GM19372 (cell line): ENCODE results near the gene CHSY3.

Experiments used
- ATAC-seq: cut with Tn5 transposase; IDR thresholded peaks from one replicate; pipeline ENCODE4 v1.9.1; 2021; ENCODE audit warnings: mild to moderate bottlenecking, low read depth, moderate library complexity; ENCODE audit not compliant: unreplicated experiment

Gene CHSY3

DNA sequence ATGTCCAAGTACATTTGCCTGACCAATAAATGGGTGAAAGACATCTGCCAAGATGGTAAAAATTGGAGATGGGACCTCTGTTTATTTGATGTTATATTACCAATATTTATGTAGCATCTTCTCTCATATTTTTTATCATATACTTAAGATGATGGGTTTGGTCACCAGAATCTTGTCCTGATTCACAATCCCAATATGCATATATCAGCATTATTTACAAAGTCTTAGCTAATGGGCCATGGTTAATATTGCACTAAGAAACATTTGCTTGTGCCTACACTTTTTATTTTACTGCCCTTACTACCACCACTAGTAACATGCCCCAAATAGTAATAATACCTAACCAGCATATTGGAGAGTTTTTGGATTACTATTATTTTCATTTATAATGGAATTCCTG lies 116.7 kb downstream of the CHSY3 start:
- no peak for ATAC-seq

GRCh38 chr5:130021876-130022275 lies 117.6 kb downstream of the CHSY3 start:
- ATAC-seq: no peak

DNA sequence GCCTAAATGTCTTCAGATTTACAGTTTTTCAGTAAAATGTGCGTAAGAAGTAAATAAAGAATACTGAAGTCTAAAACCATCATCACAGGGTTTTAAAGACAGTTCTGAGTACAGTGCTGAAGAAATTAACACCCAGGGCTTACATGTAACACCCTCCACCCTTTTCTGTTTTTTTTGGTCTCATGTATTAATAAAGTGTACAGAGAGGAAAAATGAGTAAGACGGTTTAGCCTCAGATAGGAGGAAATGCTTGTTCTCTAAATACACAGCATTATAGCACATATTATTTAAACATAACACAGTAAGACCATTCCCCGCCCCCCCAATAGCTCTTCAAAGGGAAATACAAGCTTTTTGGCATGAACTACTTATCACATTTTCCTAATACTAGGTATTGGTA lies 119.3 kb downstream of the CHSY3 start:
- ATAC-seq: no peak

DNA sequence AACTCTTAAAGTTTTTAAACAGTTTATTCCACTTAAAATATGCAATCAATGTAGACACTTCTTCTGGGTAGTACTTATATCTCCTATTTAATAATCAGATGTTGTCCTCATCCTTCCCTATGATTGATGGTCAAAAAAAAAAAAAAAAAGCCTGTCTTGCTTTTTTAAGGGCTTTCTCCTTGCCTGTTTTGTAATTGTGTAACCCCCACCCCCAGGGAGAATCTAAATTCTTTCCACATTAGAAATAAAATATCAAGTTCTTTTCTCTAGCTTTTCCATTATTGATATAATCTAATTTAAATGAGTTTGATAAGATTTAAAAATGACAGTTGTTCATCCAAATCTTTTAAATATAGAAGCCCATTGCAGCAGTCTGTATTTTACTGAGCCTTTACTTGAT lies 119.7 kb downstream of the CHSY3 start:
- ATAC-seq: no peak

GRCh38 chr5:130025511-130025910 lies 121.2 kb downstream of the CHSY3 start:
- no peak for ATAC-seq

- no peak for ATAC-seq
Observed at GRCh38 chr5:130032807-130033206, 128.5 kb downstream of the CHSY3 start.

DNA sequence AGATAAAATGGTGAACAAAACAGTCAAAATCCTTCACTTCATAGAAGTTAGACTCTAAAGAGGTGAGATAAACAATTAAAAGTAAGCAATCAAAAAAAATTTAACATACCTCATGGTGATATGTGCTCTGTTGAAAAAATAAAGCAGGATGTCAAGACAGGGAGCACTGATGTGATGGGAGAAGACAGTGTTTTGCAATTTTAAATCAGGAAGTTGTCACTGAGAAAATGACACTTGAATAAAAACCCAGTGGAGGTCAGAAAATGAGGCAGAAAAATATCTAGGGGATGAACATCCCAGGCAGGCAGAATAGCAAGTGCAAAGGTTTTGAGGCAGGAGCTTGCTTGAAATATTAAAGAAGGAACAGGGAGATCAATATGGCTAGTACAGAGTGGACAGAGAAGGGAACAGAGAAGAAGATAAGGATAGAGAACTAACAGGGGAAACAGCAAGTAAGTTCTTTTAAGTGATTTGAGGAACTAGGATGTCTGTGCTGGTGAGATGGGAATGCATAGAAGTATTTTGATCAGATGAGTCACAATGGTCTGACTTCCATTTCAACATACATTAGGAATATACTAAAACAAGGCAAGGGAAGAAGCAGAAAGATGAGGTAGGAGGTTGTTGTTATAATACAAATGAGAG lies 130.4 kb downstream of the CHSY3 start:
- ATAC-seq: no peak

- ATAC-seq: no peak
Observed at GRCh38 chr5:130035388-130035787, 131.1 kb downstream of the CHSY3 start.

- ATAC-seq: no peak
Observed at GRCh38 chr5:130037905-130038304, 133.6 kb downstream of the CHSY3 start.

DNA sequence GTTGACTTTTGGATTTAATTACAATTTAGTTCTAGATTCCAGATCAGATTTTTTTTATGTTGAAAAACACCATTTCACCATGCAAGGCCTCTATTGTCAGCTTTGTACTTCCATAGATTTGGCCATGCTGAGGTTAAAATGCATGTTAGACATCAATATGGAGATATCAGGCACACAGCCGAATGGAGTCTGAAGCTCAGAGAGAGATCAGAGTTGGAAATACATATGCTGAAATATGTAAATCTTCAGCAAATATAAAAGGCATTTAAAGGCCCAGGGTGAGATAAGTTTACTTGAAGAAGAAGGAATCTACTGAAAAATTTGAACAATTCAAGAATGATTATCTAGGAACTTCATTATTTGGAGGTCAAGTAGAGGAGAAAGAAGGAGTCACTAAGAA lies 139.6 kb downstream of the CHSY3 start:
- no peak for ATAC-seq

DNA sequence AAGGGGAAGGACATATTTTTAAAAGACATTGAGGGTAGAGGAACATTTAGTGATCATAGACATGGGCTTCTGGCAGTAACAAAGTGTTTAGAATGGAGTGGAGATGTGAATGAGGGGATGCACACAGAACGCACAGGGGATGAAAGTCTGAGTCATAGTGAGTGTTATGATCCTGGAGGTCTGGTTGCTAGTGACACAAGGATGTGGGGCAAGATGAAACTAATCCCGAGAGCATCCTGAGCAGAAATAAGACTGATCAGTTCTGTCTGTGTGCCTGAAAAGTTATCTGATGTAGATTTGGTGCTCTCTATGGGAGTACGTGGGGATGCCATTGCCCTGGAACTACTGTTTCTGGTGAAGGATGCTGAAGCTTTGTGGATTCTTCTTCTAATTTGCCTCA lies 141.1 kb downstream of the CHSY3 start:
- no peak for ATAC-seq

DNA sequence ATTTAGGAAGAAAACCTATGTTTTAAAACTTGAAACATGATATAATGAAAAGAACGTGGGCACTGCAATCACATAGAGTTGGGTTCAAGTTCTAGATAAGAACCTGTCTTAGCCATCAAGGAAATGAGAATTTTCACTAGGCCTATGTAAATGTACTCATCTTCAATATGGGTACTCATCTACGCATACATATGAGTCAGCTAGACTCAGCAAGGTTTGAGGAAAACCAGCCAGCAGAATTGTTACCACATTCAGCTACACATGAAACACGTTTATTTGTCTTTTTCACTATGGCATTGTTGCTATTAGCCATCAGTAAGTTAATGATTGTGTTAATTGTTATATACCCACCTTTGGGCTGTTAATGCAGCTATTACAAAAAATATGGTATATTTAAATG lies 146.3 kb downstream of the CHSY3 start:
- ATAC-seq: no peak

- ATAC-seq: no peak
Observed at GRCh38 chr5:130052752-130053151, 148.5 kb downstream of the CHSY3 start.

DNA sequence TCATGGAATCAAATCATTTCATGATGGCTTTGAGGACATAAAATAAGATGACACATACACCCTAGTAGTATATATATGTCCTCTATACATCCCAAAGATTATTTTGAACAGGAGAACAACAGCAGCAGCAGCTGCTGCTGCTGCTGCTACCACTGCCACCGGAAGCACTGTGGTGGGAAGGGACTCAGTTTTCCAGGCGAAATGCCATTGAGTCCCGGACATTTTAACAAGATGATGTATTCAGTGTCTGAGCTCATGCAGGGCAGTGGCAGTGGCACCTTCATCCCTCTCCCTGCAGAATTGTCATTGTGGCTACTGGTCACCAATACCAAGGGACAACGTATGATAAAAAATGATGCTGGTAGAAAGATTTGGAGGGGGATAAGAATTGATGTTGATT lies 151.3 kb downstream of the CHSY3 start:
- ATAC-seq: no peak

DNA sequence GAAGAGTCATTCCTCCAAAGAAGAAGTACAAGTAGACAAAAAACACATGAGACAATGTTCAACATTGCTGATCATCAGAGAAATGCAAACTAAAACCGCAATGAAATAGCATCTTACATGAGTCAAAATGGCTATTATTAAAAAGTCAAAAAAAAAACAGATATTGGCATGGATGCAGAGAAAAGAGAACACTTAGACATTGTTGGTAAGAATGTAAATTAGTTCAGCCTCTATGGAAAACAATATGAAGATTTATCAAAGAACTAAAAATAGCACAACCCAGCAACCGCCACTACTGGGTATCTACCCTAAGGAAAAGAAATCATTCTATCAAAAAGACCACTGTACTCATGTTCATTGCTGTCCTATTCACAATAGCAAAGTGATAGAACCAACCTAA lies 157.5 kb downstream of the CHSY3 start:
- ATAC-seq: no peak

DNA sequence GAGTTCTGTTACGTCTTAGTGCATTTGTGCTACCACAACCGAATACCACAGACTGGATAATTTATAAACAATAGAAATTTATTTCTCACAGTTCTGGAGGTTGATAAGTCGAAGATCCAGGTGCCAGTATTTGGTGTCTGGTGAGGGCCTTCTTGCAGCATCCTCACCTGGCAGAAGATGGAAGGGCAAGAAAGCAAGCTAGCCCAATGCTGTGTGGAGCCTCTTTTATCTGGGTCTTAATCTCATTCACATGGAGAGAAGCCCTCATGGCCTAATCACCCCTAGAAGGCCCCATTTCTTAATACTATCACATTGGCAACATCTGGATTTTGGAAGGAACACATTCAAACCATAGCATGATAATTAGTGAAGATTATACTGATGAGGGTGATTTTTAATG lies 159.3 kb downstream of the CHSY3 start:
- ATAC-seq: no peak

DNA sequence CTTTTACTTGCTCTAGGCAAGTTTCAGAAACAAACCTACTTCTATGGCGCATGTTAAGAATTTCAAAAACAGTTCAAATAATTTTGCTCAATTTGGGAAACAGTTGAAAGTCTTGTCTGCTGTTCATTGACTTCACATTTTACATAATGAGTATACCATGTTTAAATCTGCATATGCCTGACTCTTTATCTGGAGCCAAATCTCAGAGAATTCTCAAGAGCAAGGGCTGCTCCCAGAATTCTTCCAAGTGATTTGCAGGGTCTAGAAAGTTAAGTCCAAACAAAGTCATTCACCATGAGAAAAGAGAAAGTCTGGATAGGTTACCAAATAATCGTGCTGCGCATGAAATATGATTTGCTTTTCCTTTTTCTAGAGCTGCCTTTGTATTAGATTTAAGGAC lies 160.2 kb downstream of the CHSY3 start:
- no peak for ATAC-seq

DNA sequence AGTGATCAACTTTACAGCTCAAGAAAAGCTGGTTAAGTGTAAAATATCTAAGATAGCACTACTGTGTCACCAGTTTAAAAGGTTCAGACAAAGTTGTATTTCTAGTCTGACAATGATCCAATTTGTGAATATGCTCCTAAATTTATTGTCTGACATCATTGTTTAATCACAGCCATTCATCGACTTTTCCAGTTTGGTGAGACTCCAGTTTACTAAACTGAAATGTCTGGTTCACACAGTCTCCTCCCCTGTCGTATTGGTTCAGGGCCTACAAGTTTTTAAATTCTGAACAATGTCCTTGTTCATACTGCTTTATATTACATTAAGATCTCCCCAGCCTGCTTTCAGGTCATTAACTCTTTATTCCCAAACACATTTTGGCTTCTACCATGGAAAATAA lies 161.4 kb downstream of the CHSY3 start:
- ATAC-seq: no peak

- ATAC-seq: no peak
Observed at GRCh38 chr5:130066644-130067043, 162.4 kb downstream of the CHSY3 start.

GRCh38 chr5:130067364-130067763 lies 163.1 kb downstream of the CHSY3 start:
- no peak for ATAC-seq

DNA sequence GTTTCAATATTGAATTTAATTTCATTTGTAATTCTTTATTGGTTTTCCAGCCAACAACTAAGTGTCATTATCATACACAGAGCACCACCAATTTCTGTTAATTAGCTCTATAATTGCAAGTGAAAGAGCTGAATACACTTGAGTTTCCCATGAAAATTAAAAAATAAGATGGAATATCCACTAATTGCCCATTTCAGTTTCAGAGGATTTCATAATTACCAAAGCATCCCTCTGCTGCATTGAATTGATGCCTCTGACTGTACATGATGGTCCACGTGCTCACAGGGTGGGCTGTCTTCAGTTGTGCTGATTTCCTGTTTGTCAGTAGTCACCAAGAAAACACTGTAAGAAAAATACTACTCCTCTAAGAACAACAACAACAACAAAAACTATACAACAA lies 163.8 kb downstream of the CHSY3 start:
- no peak for ATAC-seq

DNA sequence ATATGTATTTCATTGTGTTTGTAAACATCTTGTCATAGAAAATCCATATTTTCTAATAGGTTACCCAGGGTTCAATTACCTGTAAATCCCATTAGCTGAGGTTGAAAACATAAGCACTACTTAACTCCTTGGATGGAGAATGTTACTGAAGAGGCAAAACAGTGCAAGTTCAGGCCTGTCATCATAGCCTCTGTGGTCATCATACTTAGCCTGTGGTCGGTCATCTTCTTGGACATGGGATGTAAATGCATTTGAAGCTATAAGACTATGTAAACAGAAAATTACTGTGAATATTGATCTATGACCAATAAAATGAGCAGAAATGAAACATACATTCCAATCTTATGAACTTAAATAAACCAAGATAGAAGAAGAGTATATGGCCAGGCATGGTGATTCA lies 164.7 kb downstream of the CHSY3 start:
- no peak for ATAC-seq

- no peak for ATAC-seq
Observed at GRCh38 chr5:130074820-130075219, 170.6 kb downstream of the CHSY3 start.
